Central memory CD4-positive, alpha-beta T cell (primary cell): ENCODE results near the gene MEIS2.

Experiments
- DNase-seq: peaks from one replicate; pipeline ENCODE4 v3.0.0; 2022

The MEIS2 gene

GRCh38 chr15:36863570-36863969, 236.8 kb downstream of the MEIS2 start:
- no peak for DNase-seq

DNA sequence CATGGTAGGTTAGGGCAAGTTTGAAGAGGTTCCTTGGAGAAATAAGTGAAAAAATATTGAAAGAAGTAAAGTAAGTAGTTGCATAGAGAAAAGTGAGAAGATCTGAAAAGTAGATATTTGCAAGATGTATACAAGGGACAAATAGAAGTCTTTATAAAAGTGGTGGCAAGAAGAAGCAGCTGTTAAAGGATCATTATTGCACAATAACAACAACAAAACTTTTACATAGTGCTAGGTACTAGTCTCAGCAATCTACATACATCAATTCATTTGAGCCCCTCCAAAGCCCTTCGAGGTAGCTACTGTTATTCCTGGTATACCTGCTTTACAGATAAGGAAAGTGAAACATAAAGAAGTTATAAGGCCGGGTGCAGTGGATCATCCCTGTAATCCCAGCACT, 239.6 kb downstream of the MEIS2 start:
- no peak for DNase-seq

DNA sequence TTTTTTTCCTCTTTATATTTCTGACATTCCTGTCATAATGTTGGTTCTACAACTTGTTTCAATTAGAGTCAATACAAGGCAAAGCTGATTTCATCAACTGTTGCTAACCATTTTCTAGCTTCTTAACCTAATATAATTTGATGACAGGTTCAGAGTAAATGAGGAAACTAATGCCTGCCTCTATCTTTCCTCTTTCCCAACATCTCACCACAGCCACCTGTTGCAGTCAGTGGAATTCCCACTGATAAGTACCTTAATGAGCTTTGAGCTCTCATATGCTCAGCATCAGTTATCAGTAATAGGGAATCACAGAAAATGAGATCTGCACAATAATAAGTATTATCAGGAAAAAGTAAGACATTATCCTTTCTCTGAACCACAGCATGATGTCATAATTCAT, 241.9 kb downstream of the MEIS2 start:
- DNase-seq: no peak

- no peak for DNase-seq
Measured at GRCh38 chr15:36856339-36856973, 243.9 kb downstream of the MEIS2 start.

GRCh38 chr15:36850864-36851263, 249.5 kb downstream of the MEIS2 start:
- DNase-seq: no peak

- no peak for DNase-seq
Measured at GRCh38 chr15:36845270-36845669, 255.1 kb downstream of the MEIS2 start.

- DNase-seq: no peak
Measured at GRCh38 chr15:36844534-36844998, 255.8 kb downstream of the MEIS2 start.

DNA sequence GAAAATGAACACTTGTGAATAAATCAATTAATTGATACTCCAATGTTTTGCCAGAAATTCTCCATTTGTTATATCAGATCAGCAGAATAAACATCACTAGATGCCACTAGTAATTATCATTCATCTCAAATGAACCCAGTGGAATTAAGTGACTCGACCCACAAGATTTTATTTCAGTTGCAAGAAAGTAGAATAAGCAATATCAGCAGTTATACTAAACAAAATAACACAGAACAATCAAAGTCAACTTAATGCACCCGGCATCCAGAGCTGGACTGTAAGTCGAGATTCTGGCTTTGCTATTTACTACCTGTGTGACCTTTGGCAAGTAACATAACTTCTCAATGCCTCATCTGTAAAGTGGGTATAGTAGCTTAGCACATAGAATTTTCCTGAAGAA, 256.5 kb downstream of the MEIS2 start:
- DNase-seq: no peak

- no peak for DNase-seq
Measured at GRCh38 chr15:36841193-36841592, 259.2 kb downstream of the MEIS2 start.
